DMS153 treated with DMSO at 0.1 percent for 48 hours (cell line): ENCODE data around the gene GPN2.

Experiments
- DNase-seq: peaks from one replicate; lab custom pipeline; 2025; ENCODE audit not compliant: unreplicated experiment; lab: John Stamatoyannopoulos, UW

The GPN2 gene

DNA sequence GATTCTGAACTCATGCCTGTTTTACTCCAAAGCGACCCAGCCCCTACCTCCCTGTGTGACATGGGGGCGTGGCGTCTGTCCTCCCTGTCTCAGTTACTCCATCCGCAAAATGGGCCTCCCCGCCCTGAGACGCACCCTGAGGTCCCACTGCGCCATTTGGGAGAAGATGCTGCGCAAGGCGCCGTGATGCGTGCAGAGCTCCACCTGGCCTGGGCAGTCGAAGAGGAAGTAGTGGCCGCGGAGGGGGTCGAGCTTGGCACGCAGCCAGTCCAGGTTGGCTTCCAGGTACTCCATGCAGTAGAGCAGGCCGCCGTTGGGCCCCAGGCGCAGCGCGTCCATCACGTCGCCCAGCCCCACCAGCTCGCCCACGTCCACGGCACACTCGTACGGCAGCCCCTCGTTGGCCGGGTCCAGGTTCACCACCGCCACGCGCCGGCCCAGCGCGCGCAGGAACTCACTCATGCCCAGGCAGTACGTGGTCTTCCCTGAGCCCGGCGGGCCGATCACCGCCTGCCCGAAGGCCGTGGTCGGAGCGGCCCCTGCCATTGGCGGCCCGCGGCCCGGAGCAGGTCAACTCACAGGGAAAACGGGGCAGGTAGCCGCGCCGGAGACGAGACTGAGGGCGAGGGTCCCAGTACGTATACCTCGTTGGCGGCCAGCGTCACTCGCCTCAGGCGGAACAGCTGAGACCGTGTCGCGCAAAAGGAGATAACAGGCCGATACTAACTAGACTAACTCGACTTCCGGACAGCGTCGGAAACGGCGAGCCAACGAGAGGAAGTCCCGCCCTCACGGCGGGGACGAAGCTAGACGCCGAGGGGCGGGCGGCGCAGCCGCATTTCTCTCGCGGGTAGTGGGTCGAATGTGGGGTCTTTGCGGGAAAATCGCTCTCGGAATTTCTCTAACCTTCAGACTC lies at the start of gene GPN2:
Gene GPN2, minus strand, starts transcription at position 733 of the 916 bp plus-strand sequence. Its CDS starts 187 bp downstream, at position 546.
- peak; percentile 78 for DNase-seq

GRCh38 chr1:26938659-26939025 lies 48.6 kb upstream of the GPN2 start:
- DNase-seq: no peak

DNA sequence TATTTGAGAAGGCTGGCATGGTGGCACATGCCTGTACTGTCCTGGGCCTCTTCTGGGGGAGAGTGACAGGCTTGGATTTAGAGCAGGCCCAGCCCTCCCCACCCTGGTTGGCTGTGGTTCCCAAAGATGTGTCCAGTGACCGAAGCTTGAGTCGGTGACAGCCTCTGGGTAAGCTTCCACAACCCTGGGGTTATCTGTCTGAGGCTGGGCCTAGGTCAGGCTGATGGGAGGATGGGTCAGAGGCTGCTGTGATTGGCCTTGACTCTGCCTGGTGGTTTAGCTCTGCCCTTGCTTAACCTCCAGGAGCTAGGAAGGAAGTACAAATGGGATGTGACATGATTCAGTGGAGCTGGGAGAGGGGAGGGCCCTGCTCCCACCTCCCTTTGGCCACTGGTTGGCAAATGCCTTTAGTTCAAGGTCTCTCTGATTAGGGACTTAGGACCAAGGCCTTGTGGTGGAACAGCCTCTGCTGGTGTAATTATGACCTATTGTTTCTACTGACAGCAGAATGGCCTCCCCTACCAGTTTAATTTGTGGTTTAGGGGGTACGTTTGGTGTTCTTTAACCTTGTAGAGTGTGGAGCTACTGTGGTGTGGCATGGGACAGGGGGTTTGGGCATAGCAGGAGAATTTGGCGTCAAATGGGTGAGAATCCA lies 48.0 kb upstream of the GPN2 start:
- no peak for DNase-seq

DNA sequence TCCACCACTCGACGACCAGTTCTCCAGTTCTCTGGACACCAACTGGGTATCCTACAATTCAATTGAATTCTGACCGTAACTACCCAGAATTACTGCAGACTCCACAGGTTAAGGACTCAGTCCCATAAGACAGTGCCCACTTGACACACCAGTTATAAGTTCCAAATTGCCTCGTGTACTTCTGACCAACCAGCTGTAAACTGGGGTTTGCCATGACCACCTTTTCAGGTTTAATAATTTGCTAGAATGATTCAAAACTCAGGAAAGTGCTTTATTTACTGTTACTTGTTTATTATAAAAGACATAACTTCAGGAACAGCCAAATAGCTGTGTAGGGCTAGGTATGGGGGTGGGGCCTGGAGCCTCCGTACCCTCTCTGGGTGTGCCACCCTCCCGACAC lies 46.7 kb upstream of the GPN2 start:
- no peak for DNase-seq

GRCh38 chr1:26932531-26932930 lies 42.4 kb upstream of the GPN2 start:
- no peak for DNase-seq

GRCh38 chr1:26923711-26924110 lies 33.6 kb upstream of the GPN2 start:
- DNase-seq: no peak

DNA sequence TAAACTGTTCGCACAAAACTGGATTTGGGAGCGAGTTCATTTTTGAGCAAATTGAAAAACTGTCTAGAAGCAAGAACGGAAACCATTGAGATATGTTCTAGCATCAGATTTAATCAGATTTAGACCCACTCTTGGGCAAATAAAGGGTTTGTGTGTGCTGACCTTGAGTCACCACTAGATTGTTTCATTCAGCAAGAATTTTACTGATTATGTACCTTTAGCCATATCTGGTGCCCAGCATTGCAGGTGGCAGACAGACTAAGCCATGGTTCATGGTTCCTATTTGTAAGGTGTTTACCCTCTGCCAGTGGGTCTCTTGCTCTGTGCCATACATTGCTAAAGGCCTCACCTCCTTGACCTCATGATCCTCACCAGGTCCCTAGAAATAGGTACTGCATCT lies 32.8 kb upstream of the GPN2 start:
- DNase-seq: no peak

GRCh38 chr1:26922431-26922729 lies 32.3 kb upstream of the GPN2 start:
- DNase-seq: no peak

DNA sequence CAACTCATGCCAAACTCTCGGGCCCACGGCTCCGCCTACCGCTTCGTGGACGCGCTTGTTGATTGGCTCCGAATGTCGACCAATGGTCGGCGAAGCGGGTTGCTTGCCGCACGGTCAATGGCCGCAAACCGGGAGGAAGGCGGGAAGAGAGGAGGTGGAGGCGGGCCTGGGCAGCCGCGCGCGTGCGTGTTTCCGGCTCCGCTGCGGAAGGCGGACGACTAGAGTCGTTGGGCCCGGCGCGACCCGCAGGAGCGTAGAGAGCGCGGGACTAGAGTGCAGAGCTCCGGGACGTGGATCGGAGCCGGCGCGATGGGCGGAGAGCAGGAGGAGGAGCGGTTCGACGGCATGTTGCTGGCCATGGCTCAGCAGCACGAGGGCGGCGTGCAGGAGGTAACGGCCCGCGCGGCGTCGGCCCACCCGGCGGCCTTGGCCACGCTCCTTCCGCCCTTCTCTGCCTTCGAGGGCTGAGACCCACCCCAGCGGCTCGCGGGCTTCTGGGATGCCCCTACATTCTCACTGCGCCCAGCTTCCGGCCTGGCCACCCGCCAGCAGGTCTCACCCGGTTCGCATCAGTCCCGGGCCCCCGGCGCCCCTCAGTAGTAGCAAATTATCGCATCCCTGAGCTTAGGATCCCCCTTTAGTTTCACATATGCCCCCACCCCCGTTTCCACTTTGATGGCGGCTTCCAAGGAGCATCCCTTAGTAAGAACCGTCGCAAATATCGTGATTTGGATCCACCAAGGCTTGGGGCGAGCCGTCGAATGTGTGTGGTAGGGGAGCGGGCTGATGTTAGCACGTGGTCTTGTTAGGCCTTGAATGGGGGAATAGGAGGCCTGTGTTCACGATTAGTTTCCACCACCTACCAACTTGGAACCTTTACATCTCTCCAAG lies 31.7 kb upstream of the GPN2 start, which contains the start of gene NUDC:
Gene NUDC, plus strand, starts transcription at position 204 of the 891 bp plus-strand sequence. Its CDS starts 106 bp downstream, at position 310.
- peak; percentile 98 for DNase-seq

DNA sequence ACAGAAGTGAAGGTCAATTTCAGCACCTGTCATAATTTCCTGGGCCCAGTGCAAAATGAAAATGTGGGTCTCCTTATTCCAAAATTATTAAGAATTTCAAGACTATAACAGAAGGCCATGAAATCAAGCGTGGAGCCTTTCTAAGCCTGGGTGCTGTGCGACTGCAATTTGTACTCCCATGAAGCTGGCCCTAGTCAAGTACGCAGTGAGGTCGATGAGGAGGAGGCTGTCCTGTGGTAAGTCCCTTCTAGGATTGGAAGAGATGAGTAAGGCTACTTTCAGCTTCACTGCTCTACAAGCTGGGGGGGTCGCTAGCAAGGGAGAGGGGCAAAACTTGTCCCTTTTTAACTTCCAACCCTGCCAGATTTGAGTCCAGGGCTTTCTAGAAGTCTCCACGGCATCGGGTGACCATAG lies 31.1 kb upstream of the GPN2 start:
- no peak for DNase-seq

GRCh38 chr1:26915204-26915842 lies 25.2 kb upstream of the GPN2 start:
- DNase-seq: no peak

- DNase-seq: peak; percentile 100
Observed at GRCh38 chr1:26913754-26914619, 23.9 kb upstream of the GPN2 start, which contains the start of gene NR0B2. NR0B2 (minus strand) TSS chr1:26913975; CDS start chr1:26913940, 35 bp downstream.

DNA sequence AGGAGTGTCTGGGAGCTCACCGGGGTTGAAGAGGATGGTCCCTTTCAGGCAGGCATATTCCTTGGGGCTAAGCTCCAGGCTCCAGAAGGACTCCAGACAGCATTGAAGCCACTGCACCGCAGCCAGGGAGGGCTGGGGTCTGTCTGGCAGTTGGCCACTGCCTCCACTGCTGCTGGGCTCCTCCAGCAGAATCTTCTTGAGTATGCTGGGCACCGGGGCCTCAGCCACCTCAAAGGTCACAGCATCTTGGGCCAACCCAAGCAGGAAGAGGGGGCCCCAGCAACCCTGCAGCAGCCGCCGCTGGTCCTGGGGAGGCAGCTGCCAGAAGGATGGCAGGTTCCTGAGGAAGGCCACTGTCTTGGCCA lies 23.3 kb upstream of the GPN2 start:
- no peak for DNase-seq

DNA sequence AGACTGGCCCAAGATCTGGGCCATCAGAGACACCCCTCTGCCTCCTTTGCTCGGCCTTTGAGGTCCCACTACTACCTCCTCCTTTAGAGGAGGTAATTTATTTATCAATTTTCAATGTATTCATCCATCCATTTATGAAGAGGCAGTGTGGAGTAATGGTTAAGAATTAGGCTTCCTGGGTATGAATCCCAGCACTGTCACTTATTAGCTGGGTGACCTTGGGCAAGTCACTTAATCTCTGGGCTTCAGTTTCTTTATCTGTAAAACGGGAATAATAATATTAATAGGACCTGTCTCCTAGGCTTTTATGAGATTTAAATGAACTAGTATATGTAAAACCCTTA lies 22.0 kb upstream of the GPN2 start:
- no peak for DNase-seq

- no peak for DNase-seq
Observed at GRCh38 chr1:26911399-26912146, 21.5 kb upstream of the GPN2 start.

GRCh38 chr1:26910343-26911160 lies 20.5 kb upstream of the GPN2 start:
- DNase-seq: no peak

DNA sequence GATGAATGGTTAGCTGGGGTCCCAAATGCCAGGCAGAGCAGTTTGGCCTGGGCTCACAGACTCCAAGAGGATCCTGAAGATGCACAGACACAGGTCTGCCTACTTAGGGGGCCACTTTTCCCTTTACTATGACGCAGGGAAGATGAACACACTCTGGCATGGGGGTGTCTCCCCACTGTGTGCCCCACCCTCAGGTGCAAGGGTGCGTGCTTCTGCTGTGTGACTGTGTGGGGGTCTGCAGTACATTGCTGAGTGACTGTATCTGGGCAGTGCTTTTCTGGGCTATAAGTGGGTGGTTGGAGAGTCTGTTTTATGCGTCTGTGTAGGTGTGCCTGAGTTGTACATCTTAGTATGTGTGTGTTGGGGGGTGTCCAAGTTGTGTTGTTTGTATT lies 19.9 kb upstream of the GPN2 start:
- no peak for DNase-seq

DNA sequence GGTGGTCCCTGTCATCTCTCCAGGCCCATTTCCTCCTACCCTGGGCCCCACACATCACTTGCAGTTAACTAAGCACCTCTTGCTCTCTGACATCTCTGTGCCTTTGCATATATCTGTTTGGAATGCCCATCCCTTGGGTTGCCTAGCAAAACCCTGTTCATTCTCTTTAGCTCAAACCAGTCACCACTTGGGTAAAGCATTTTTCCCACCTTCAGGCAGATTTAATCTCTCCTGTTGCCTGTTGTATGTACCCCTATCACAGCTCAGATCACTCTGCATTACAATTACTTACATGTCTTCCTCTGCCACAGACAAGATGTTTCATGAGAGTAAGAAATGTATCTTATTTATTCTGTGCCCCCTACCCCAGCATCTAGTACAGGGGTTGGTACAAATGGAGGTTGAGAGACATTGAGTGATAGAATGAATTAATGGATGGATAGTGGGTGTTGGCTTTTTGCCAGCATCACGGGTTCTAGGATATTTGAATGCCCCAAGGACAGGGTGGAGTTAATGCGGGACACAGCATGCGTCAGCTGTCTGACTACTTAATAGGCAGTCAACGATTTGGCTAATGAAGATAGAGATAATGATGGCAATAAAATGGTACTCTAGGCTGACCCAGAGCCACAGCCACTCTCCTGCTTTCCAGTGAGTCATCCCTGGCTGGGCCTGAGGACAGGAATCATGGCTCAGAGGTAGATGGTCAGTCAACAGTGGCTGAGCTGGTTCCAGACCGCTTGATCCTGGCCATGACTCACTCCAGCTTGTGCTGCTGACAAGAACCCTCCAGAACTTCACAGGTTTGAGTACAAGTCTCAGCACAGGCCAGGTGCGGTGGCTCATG lies 17.2 kb upstream of the GPN2 start:
- no peak for DNase-seq
